ENCODE data around the gene PPAT.
"Not testable (repeated sequence)": the region's sequence is repeated elsewhere in the genome, so short reads cannot be mapped to it uniquely, and the experiment has no call there.

PPAT gene

DNA sequence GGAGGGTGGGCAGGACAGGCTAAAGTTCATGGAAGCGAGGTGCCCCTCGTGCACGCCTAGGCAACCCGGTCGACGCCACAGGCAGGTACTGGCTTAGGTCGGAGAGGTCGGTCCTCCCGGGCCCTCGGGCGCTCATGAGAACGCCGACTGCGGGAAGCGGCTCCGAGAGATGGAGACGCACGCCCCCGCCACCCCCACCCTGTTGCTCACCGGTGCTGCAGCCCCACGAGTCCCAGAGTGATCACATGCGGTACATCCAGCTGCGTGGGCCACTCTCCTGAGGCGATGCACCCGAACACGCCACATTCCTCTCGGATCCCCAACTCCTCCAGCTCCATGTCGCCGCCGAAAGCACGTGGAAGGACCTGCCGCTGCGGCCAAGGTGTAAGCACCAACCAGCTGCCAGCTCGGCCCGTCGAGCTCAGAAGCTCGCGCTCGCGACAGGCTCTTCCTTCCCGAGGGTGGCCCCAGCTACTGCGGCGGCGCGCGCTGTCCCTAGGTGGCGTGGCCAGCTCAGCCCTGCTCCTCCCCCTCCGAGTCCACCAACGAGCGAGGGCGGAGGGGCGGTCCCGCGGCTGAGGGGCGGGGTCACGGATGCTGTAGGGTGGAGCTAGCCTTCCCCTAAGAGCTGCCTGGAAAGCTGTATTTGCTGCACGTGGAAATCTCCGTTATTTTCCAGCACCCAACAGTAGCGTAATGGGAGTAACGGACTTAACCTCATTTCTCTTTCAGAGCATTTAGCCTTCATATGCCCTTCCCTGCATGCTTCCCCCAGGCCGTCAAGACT is at the start of gene PPAT:
Gene PPAT (minus strand): TSS at position 476 of the 787 bp plus-strand sequence. CDS start 138 bp downstream, at position 338.
- peak; percentile 97 for DNase-seq (ENCODE audit: low read depth)

DNA sequence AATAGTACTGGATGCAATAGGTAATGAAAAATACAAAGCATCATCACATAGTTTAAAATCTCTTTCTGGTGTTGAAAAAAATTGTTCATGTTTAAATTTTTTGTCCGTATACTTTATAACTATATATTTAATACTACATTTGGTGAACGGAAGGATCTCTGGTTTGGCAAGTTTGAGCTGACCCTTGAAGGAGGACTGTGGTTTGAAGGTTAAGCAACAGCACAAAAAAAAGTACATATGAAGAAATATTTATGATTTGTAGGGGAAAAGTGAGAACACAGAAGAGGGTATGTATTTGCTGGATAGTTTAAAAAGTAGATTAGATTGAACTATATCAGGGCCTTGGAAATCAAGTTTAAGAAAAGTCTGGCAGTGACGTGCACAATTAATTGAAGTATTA is 45.3 kb upstream of the PPAT start:
- no peak for DNase-seq (ENCODE audit: low read depth)

DNA sequence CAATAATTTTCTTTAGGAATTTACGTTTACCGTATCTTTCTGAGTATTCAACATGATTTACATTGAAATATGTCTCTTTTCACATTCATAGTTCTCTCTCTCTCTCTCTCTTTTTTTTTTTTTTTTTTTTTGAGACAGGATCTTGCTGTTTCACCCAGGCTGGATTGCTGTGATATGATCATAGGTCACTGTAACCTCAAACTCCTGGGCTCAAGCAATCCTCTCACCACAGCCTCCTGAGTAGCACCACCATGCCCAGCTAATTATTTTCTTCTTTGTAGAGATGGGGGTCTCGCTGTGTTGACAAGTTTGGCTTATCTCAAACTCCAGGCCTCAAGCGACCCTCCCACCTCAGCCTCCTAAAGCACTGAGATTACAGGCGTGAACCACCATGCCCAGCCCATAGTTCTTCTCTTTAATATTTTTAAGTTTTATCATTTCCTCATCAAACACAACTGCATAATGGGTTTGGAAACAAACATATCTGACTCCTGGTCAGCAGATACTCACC is 41.8 kb upstream of the PPAT start:
- no peak for DNase-seq (ENCODE audit: low read depth)

DNA sequence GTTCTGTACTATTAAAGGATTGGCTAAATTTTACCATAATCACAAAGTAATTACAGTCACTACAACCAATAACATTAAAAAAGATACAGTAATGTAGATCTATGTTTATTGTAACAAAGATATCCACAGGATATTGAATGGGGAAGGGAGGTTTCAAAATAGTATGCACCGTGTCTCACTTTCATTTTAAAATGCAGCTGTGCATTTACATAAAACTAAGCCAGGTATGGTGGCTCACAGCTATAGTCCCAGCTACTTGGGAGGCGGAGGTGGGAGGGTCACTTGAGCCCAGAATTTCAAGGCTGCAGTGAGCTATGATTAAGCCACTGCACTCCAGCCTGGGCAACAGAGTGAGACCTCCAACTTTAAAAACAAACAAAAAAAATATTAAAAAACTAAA is 40.5 kb upstream of the PPAT start:
- no peak for DNase-seq (ENCODE audit: low read depth)

DNA sequence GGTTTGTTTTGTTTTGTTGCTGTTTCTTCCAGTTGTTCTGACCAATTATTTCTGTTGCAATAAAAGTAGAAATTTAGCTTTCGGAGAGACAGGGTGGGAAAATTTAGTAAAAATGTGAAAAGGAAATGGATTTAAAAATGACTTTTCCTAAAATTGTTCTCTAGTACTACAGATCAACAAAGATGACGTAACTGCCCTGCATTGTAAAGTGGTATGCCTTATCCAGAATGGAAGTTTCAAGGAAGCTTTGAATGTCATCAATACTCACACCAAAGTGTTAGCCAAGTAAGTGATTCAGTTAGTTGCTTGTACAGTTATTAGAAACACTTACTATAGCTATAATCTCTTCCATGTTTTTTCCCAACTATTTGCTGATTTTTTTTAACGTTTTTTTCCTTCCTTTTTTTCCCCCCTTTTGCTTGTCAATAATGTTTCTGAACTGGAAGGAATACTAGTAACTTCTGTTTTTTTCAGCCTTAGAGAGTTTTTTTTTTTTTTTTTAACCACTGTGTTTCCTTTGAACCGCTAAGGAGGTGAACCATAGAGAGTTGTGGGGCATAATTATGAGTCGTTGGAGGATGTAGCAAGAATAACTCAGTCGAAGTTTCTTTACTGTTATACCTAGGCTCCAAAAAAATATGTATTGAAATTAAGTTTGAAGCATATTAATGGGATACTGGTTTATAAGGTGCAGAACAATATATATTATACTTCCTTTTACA is 34.2 kb upstream of the PPAT start:
- no peak for DNase-seq (ENCODE audit: low read depth)

DNA sequence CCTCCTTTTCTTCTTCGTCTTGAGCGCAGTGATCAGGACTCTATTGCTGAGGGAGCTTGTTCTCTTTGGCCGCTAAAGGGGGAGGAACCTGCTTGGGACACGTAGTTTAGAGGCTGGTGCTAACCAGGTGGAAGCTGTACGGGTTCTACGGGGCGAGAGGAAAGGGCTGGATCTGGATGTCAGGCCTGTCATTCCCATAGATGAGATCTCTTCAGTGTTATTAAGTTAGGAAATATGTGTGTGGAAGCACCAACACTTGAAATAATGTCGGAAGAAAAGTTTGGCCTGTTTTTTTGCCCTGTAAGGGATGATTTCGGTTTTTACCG is 32.6 kb upstream of the PPAT start:
- no peak for DNase-seq (ENCODE audit: low read depth)

DNA sequence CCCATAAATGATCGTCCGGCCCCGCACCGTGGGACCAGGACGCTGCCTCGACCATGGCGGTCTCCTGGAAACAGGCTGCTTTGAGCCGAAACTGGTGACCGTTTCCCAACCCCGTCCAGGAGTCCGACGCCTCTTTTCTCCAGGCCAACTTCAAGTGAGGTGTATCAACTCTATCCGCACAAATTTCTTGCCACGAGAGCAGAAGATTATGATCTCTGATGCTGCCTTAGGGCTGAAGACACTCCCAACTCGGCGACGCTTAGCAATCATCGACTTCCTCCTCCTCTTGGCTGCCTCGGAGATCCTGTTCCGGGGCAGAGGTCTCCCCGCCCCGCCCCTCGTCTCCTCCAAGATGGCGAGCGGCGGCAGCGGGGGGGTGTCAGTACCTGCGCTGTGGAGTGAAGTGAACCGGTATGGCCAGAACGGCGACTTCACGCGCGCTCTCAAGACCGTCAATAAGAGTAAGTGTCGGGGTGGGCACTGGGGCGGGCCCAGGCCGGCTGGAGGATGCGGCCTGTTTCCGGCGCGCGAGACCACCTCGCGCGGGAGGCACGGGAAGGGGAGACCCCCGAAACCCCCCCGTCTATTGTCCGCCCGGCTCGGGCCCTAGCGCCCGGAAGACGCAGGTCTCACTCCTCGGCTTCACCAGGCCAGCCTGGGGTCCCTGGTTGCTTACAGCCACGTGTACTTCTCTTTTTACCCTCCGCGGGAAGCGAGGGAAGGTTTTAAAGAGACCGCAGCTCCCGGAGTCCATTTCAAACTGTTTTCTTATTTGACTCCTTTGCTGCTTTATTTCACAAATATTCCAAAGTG is 32.1 kb upstream of the PPAT start, which contains the start of gene SRP72:
Gene SRP72 (plus strand): TSS at position 334 of the 813 bp plus-strand sequence. CDS start 19 bp downstream, at position 353.
- DNase-seq (ENCODE audit: low read depth): peak; percentile 84

DNA sequence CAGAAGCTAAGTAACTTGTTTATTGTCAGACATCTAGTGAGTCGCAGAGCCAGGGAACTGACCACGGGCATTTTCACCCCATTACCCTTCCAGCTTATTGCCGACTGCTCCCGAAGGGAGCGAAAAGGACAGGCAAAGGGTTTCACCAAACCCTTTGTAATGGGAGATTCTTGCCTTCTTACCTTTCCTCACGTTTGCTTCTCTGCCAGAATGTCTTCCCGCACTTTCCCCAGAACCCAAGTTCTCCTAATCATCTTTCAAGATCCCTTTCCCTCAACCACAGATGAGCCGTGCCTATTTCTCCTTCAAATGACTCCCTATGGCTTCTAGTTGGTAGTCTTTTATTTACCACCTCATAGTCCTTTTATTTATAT is 31.5 kb upstream of the PPAT start:
- DNase-seq (ENCODE audit: low read depth): no peak

DNA sequence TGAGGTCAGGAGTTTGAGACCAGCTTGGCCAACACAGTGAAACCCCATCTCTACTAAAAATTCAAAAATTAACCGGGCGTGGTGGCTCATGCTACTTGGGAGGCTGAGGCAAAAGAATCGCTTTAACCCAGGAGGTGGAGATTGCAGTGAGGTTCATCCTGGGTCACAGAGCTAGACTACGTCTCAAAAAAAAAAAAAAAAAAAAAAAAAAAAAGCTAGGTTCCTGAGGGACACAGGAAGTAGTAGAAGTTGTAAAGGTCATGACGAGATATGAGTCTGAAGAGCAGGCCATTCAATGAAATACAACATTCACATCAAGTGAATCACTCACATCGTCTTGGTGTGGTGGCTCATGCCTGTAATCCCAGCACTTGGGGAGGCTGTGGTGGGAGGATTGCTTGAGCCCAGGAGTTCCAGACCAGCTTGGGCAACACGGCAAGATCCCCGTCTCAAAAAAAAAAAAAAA is 30.9 kb upstream of the PPAT start:
- not testable (repeated sequence) for DNase-seq (ENCODE audit: low read depth)

DNA sequence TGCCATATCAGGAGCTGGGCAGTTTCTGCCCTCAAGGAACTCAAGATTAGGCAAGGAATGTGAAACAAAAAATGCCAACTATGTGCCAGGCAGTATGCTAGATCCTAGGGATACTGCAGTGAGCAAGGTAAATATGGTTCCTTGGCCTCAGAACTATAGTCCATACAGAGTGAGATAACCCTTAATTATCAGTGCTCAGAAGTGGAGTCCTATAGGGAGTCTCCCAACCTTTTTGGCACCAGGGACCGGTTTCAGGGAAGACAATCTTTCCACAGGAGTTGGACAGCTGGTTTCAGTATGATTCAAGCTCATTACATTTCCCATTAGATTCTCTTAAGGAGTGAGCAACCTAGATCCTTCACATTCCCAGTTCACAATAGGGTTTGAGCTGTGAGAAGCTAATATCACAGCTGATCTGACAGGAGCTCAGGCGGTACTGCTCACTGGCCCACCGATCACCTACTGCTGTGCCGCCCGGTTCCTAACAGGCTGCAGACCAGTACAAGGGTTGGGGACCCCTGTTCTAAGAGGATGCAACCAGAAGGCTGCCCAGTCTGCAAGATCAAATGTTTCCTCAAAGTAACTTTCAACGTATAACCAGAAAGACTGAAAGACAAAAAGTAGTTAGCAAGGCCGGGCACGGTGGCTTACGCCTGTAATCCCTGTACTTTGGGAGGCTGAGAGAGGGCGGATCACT is 30.3 kb upstream of the PPAT start:
- no peak for DNase-seq (ENCODE audit: low read depth)

DNA sequence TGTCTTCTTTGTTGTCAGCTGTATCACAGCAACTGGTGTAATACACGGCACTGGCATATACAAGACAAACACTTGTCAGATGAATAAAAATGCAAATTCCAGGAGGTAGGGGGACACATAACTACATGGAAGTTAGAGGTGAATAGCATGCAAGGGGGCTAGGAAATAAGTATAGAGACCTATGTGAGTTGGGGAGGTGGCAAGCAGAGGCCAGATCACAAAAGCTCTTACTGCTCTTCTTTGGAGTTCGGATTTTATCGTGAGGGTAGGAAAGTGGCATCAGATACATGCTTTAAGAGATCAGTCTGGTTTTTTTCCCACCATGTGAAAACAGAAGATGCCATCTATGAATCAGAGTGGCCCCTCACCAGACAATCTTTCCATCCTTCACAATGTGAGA is 29.2 kb upstream of the PPAT start:
- DNase-seq (ENCODE audit: low read depth): no peak

DNA sequence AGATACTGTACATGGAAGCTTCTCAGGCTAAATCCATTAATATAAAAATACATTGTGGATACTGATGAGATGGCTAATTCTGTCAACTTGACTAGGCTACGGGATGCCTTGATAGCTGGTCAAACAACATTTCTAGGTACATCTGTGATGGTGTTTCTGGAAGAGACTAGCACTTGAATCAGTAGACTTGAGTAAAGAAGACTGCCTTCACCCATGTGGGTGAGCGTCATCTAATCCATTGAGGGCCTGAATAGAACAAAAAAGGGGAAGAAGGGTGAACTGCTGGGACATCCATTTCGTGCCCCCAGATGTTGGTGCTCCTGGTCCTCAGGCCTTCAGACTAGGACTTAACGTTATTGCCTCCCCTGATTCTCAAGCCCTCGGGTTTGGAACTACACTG is 28.3 kb upstream of the PPAT start:
- no peak for DNase-seq (ENCODE audit: low read depth)

DNA sequence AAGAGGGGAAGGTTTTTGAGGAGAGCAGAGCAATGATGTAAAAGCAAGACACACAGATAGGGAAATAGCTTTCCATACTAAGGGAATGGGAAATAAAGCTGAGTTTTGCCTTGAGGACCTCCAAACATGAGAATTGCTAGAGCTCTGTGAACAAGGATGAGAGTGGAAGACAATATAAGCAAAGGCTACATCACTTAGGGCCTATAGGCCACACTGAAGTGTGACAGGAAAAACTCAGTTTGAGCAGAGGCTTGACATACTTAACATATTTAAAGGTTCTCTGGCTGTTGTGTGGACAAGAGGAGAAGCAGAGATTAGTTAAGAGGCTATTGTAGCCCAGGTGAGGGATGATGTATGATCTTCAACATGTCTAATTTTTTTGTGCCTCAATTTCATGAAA is 26.7 kb upstream of the PPAT start:
- no peak for DNase-seq (ENCODE audit: low read depth)

DNA sequence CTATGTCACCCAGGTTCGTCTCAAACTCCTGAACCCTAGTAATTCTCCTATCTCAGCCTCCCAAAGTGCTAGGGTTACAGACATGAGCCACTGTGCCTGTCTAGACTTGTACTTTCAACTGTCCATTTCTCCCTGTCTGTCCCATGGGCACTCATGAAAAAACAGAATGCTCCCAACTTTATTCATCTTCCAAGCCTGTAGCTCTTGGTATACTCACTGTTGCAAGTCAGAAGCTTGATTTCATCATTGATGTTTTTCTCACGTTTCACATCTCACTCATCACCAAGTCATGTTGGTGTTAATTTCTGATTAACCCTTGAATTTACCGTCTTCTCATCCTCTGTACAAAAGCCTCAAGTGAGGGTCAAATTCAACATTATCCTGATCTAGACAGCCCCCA is 24.7 kb upstream of the PPAT start:
- no peak for DNase-seq (ENCODE audit: low read depth)

DNA sequence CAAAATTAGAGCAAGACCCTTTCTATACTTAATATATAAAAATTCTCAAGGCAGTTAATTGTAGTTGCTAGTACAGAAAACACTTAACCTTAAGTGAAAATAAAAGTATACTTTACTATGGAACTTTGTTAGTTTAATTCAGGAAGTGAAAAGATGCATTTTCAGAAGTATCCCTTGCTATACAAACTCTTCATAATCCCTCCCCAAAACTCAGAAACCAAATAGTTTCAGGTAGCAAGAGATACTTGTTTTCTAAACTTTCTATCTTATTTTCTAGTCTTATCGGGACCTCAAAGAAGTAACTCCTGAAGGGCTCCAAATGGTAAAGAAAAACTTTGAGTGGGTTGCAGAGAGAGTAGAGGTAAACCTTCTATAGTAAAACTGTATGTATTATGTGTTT is 14.9 kb upstream of the PPAT start:
- no peak for DNase-seq (ENCODE audit: low read depth)

DNA sequence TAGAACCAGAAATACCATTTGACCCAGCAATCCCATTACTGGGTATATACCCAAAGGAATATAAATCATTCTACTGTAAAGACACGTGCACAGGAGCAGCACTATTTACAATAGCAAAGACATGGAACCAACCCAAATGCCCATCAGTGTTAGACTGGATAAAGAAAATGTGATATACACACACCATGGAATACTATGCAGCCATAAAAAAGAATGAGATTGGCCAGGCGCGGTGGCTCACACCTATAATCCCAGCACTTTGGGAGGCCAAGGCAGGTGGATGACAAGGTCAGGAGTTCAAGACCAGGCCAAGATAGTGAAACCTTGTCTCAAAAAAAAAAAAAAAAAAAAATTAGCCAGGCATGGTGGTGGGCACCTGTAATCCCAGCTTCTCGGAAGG is 14.1 kb upstream of the PPAT start:
- DNase-seq (ENCODE audit: low read depth): not testable (repeated sequence)

DNA sequence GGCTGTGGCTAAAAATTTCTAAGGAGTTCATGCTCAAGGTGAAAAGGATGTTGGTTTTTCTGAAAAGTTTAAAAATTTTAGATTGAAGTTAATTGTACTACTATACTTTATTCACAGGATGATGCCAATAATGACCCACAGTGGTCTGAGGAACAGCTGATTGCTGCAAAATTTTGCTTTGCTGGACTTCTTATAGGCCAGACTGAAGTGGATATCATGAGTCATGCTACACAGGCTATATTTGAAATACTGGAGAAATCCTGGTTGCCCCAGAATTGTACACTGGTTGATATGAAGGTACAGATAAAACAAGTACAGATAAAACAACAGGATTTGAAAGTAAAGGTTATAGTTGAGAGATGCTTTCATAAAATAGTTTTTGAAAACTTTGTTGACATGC is 12.9 kb upstream of the PPAT start:
- DNase-seq (ENCODE audit: low read depth): no peak

DNA sequence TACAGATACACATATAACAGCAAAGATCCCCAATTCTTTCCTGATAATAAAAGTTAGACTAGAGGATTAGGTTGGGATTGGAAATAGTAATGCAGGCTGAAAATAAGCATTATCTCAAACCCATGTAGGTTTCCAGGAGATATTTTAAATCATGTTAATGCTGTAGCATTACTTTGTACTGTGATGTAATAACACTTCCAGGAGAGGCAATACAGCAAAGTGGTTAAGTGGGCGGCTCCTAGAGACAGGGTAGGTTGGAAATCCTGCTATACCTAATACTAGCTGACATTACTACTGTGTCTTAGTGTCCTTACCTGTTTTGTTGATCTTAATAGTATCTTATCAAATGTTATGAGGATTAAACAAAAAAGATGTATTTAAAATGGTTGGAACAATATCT is 10.3 kb upstream of the PPAT start:
- DNase-seq (ENCODE audit: low read depth): no peak

DNA sequence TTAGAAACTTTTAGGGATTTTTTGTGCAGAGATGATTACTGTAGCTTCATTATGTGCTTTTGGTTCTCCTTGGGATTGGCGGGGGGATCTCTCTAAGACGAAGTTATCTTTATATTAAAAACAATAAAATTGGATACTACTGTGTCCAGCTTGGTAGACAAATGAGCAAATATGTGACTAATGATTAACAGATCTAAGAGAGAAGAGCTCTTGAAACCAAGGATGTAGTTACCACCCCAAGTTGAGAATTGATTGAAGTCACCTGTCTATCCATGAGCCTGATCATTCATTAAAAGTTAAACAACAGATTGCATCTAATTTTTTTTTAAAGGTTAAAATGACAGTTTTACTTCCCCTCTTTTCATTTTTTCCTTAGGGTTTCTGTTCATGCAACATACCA is 9.3 kb upstream of the PPAT start:
- DNase-seq (ENCODE audit: low read depth): no peak

DNA sequence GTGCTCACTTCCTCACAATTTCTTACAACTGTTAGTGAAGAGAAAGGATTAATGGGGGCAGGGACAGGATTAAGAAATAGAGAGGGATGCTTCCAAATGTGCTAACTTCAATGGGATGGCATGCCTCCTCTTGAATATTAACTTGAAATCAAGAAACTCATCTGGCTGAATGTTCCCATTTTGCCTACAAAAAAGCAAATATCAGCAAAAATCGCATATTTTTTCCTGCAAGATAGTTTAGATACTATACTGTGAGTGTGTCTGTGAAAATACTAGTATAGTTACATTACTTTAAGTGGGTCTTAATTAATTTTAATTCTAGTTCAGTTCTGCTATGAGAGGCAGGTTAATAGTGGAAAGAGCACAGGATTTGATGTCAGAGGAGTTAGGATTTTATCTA is 5.6 kb upstream of the PPAT start:
- DNase-seq (ENCODE audit: low read depth): no peak

DNA sequence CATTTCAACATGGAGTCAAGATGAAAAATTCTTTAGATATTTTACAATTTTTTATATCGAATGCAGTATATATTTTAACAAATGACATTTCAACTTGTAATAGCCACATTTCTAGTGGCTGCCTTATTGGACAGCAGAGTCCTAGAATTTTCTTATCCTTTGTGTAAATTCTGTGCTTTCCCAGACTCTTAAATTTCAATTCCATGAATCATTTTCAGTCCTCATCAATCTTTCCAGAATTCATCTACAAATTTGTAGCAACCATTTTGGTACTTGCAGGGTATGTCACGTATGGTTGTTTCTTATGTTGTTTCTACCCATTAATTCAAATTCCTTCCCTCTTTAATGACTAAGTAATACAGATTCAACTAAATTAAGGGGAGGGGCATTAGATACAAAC is 3.4 kb upstream of the PPAT start:
- no peak for DNase-seq (ENCODE audit: low read depth)

DNA sequence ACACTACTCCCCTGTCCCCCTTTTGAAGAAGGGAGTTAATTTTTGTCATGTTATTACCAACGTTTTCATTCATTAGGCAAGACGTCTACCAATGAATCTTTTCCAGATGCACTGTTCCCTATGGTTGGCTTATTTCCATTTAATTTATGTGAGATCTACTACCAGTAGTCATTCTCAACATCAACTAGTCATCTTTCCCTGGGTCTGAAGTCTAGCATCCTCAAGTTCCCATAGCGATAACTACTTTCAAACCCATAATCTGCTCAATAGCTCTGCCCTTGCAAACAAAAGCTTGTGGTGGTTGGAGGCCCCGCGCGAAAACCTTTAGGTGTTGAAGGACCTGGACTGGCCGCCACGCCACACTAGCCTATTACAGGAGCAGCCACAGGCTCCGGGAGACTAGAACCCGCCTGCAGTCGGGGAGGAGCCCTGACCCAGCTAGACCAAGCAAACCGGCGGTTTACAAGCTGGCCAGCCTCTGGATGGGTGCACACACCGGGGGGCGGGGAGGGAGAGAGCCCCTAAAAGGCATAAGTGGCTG is 746 bp downstream of the PPAT start:
- DNase-seq (ENCODE audit: low read depth): no peak

Data from activated gamma-delta T cell treated with anti-CD3 and anti-CD28 coated beads, Interleukin-2, amount 50 U/mL, for 16 hours (primary cell).